Activated T-cell treated with anti-CD3 and anti-CD28 coated beads, Interleukin-2, amount 50 U/mL, for 24 hours (primary cell): ENCODE results near the gene MAP4.

Source experiments
- DNase-seq: peaks from one replicate; pipeline ENCODE4 v3.0.0-alpha.2; 2020
- H3K27ac Mint-ChIP-seq: 2 replicates; pipeline ENCODE4 v1.8.0; 2020; ENCODE audit warnings: mild to moderate bottlenecking, mixed read lengths
- H3K27me3 Mint-ChIP-seq: 2 replicates; pipeline ENCODE4 v1.8.0; 2020; ENCODE audit warnings: mixed read lengths
- H3K36me3 Mint-ChIP-seq: 2 replicates; pipeline ENCODE4 v1.8.0; 2020; ENCODE audit warnings: low read depth, mixed read lengths
- H3K4me1 Mint-ChIP-seq: 2 replicates; pipeline ENCODE4 v1.8.0; 2020; ENCODE audit warnings: low read depth, mixed read lengths
- H3K4me3 Mint-ChIP-seq: 2 replicates; pipeline ENCODE4 v1.8.0; 2020; ENCODE audit warnings: mild to moderate bottlenecking, moderate library complexity, mixed read lengths
- H3K9me3 Mint-ChIP-seq: 2 replicates; pipeline ENCODE4 v1.8.0; 2020; ENCODE audit warnings: mixed read lengths

Gene MAP4

GRCh38 chr3:47857151-47857550 lies 159.1 kb downstream of the MAP4 start:
- Mint-ChIP-seq H3K36me3 (peaks cover 57% of the 10 kb centered on the region), H3K9me3 (no peaks in the 10 kb centered on the region), H3K4me3 (no peak overlapping the region), H3K4me1 (no peaks in the 10 kb centered on the region), H3K27me3 (no peaks in the 10 kb centered on the region), H3K27ac (peak overlapping the region; percentile 30)
- no peak for DNase-seq

GRCh38 chr3:47856669-47857068 lies 159.5 kb downstream of the MAP4 start:
- Mint-ChIP-seq H3K4me1 (no peaks in the 10 kb centered on the region), H3K27ac (peak overlapping the region; percentile 30), H3K4me3 (no peak overlapping the region), H3K9me3 (no peaks in the 10 kb centered on the region), H3K36me3 (peaks cover 62% of the 10 kb centered on the region), H3K27me3 (no peaks in the 10 kb centered on the region)
- no peak for DNase-seq

- Mint-ChIP-seq H3K27me3 (no peaks in the 10 kb centered on the region), H3K4me3 (no peak overlapping the region), H3K27ac (peak overlapping the region; percentile 66), H3K9me3 (no peaks in the 10 kb centered on the region), H3K36me3 (peaks cover 70% of the 10 kb centered on the region), H3K4me1 (no peaks in the 10 kb centered on the region)
- no peak for DNase-seq
Observed at GRCh38 chr3:47855461-47856383, 160.5 kb downstream of the MAP4 start.

- Mint-ChIP-seq H3K9me3 (no peaks in the 10 kb centered on the region), H3K4me1 (no peaks in the 10 kb centered on the region), H3K4me3 (no peak overlapping the region), H3K36me3 (peaks cover 72% of the 10 kb centered on the region), H3K27ac (peak overlapping the region; percentile 66), H3K27me3 (no peaks in the 10 kb centered on the region)
- no peak for DNase-seq
Observed at GRCh38 chr3:47854720-47855455, 161.3 kb downstream of the MAP4 start.

GRCh38 chr3:47854267-47854666 lies 161.9 kb downstream of the MAP4 start:
- no peaks in the 10 kb centered on the region for H3K4me1 Mint-ChIP-seq
- no peaks in the 10 kb centered on the region for H3K9me3 Mint-ChIP-seq
- no peak overlapping the region for H3K4me3 Mint-ChIP-seq
- H3K27ac Mint-ChIP-seq = no peak overlapping the region
- H3K36me3 Mint-ChIP-seq = peaks cover 73% of the 10 kb centered on the region
- H3K27me3 Mint-ChIP-seq = no peaks in the 10 kb centered on the region
- DNase-seq = no peak

- H3K27ac Mint-ChIP-seq = peak overlapping the region; percentile 75
- no peaks in the 10 kb centered on the region for H3K4me1 Mint-ChIP-seq
- no peaks in the 10 kb centered on the region for H3K9me3 Mint-ChIP-seq
- peaks cover 82% of the 10 kb centered on the region for H3K36me3 Mint-ChIP-seq
- no peaks in the 10 kb centered on the region for H3K27me3 Mint-ChIP-seq
- no peak overlapping the region for H3K4me3 Mint-ChIP-seq
- no peak for DNase-seq
Observed at GRCh38 chr3:47852604-47853602, 163.3 kb downstream of the MAP4 start.

GRCh38 chr3:47851888-47852603 lies 164.2 kb downstream of the MAP4 start:
- peaks cover 86% of the 10 kb centered on the region for H3K36me3 Mint-ChIP-seq
- H3K27ac Mint-ChIP-seq = peak overlapping the region; percentile 75
- H3K9me3 Mint-ChIP-seq = no peaks in the 10 kb centered on the region
- no peak for DNase-seq
- H3K27me3 Mint-ChIP-seq = no peaks in the 10 kb centered on the region
- no peak overlapping the region for H3K4me3 Mint-ChIP-seq
- no peaks in the 10 kb centered on the region for H3K4me1 Mint-ChIP-seq

GRCh38 chr3:47850564-47851410 lies 165.4 kb downstream of the MAP4 start:
- DNase-seq = no peak
- no peaks in the 10 kb centered on the region for H3K27me3 Mint-ChIP-seq
- peaks cover 92% of the 10 kb centered on the region for H3K36me3 Mint-ChIP-seq
- no peak overlapping the region for H3K4me3 Mint-ChIP-seq
- no peaks in the 10 kb centered on the region for H3K9me3 Mint-ChIP-seq
- no peaks in the 10 kb centered on the region for H3K4me1 Mint-ChIP-seq
- H3K27ac Mint-ChIP-seq = peak overlapping the region; percentile 75

GRCh38 chr3:47849699-47850563 lies 166.3 kb downstream of the MAP4 start:
- no peaks in the 10 kb centered on the region for H3K9me3 Mint-ChIP-seq
- H3K36me3 Mint-ChIP-seq = peaks cover 92% of the 10 kb centered on the region
- no peak for DNase-seq
- peak overlapping the region; percentile 75 for H3K27ac Mint-ChIP-seq
- no peak overlapping the region for H3K4me3 Mint-ChIP-seq
- no peaks in the 10 kb centered on the region for H3K4me1 Mint-ChIP-seq
- H3K27me3 Mint-ChIP-seq = no peaks in the 10 kb centered on the region

GRCh38 chr3:47849186-47849698 lies 167.0 kb downstream of the MAP4 start:
- Mint-ChIP-seq H3K9me3 (no peaks in the 10 kb centered on the region), H3K36me3 (peaks cover 94% of the 10 kb centered on the region), H3K27me3 (no peaks in the 10 kb centered on the region), H3K4me1 (no peaks in the 10 kb centered on the region), H3K27ac (peak overlapping the region; percentile 75), H3K4me3 (no peak overlapping the region)
- no peak for DNase-seq

- H3K4me3 Mint-ChIP-seq = no peak overlapping the region
- H3K36me3 Mint-ChIP-seq = peaks cover 94% of the 10 kb centered on the region
- no peaks in the 10 kb centered on the region for H3K27me3 Mint-ChIP-seq
- DNase-seq = no peak
- H3K27ac Mint-ChIP-seq = peak overlapping the region; percentile 75
- no peaks in the 10 kb centered on the region for H3K9me3 Mint-ChIP-seq
- H3K4me1 Mint-ChIP-seq = no peaks in the 10 kb centered on the region
Observed at GRCh38 chr3:47848599-47849117, 167.6 kb downstream of the MAP4 start.
